Stimulated activated CD4-positive, alpha-beta T cell treated with anti-CD3 and anti-CD28 coated beads, Interleukin-4, amount 100 ng/mL, for 1 hour (primary cell): Measurements from ENCODE around the gene POLD4.
"Not testable (repeated sequence)": the region's sequence is repeated elsewhere in the genome, so short reads cannot be mapped to it uniquely, and the experiment has no call there.

Experiments used
- DNase-seq: peaks from one replicate; pipeline ENCODE4 v3.0.0-alpha.2; 2020

The POLD4 gene

DNA sequence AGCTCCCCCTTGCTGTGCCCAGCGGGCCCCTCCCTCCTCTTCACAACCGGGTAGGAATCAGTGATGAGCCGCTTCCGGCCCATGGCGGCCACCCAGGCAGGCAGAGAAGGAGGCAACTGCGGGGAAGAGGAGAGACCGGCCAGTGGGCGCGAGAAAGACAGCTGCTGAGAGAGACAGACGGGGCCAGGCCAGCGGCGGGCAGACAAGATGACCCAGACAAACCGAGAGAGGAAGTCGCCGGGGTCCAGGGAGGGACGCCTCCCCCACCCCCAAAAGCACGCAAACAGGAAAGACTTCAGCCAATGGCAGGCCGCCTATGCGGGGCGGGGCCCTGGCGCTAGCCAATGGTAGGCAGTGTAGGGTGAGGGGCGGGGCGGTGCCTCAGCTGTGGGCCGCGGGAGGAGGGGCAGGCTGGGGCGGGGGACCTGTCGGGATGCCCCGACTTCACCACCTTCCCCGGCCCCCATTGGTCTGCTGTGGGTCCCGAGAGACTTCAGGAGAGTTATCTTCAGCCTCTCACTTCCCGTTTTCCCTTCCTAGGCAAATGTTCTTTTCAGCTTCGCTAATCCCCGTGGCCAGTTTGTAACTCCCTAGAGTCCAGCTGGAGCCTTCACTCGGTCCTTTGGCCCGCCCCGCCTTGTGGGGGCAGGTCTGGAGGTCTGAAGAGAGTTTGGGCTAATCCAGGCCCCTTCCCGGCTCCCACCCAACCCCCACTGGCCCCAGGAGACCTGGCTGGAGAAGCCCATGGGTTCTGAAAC lies at the start of gene POLD4:
TSS of gene POLD4 (minus strand) at position 230 of the 758 bp plus-strand sequence. CDS start at position 83, 147 bp downstream.
- peak; percentile 97 for DNase-seq

DNA sequence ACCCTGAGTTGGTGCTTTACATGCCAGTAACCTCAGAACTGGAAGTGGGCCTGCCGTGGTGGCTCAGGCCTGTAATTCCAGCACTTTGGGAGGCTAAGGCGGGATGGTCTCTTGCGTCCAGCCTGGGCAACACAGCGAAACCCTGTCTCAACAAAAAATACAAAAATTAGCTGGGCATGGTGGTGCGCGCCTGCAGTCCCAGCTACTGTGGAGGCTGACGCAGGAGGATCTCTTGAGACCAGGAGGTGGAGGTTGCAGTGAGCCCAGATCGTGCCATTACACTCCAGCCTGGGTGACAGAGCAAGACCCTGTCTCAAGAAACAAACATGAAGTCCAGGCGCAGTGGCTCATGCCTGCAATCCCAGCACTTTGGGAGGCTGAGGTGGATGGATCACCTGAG lies 49.7 kb upstream of the POLD4 start:
- DNase-seq, result not testable (repeated sequence)

DNA sequence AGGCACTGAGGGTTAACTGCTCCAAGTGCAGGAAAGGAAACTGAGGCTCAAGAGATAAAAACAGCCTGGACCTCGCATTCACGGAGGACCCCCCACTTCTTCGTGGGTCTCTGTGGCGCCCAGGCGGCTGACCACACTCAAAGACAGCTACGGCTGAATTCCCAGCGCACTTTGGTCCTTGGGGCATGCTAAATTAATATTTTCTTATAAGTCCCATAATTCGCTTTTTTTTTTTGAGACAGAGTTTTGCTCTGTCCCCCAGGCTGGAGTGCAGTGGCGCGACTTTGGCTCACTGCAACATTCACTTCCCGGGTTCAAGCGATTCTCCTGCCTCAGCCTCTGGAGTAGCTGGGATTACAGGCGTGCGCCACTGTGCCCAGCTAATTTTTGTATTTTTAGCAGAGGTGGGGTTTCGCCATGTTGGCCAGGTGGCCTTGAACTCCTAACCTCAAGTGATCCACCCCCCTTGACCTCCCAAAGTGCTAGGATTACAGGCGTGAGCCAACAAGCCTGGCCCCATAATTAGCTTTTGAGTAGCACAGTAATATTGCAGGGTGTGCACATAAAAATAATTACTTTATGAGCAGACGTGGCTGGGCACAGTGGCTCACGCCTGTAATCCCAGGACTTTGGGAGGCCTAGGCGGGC lies 49.0 kb upstream of the POLD4 start:
- not testable (repeated sequence) for DNase-seq

DNA sequence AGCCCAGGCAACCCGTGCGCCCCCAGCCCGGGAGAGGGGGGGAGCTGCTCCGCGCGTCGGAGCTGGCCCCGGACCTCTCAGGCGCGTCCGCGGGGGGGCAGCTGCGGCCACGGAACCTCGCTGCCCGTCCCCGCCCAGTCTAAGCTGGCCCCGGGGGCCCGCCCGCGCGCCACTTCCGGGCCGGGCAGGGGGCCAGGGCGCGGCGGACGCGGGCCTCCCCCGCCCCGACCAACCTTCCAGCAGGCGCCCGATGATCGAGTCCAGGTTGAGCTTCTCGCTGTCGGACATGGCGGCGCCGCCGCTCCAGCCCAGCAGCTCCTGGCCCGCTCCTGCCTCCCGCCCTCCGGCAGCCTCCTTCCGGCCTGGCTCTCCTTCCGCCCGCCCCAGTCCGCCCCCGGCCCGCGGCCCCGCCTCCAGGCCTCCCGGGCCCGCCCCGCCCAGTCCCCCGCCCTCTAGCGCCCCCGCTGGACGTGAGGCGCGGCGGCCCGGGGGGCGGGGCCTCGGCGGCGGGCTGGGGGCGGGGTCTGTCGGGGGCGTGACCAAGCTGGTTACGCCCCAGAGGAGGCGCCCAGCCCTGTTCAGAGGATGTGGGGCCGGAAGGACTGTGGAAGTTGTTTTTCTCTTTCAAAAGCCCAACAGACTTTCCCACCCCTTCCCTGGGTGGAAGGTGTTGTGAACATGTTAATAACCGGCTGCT lies 48.3 kb upstream of the POLD4 start, which contains the start of gene PPP1CA:
TSS of gene PPP1CA (minus strand) at position 364 of the 697 bp plus-strand sequence. CDS start at position 288, 76 bp downstream.
- DNase-seq, result peak; percentile 90

DNA sequence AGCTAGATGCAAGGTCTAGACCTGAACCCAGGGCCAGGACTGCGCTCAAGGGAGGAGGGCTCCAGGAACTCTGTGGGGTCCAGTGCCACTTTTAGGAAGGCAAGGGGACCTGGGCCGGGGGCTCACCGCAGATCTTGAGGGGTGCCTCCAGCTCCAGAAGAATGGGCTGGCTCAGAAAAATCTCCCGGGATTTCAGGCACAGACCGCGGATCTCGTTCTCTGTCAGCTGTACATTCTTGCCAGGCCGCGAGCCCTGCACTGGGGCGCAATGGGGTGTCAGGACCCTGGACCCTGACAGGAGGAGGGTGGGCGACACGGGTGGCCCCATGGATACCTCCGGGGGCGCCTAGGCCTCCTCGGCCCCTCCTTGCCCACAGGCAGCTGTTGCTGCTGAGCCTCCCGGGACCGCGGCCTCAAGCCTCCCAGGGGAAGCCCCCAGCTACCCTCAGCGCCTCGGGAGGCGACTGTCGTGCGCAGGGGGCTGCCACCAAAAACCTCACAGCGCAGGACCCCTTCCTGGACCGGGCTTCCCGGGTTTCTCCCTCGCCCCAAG lies 47.7 kb upstream of the POLD4 start:
- DNase-seq, result no peak

DNA sequence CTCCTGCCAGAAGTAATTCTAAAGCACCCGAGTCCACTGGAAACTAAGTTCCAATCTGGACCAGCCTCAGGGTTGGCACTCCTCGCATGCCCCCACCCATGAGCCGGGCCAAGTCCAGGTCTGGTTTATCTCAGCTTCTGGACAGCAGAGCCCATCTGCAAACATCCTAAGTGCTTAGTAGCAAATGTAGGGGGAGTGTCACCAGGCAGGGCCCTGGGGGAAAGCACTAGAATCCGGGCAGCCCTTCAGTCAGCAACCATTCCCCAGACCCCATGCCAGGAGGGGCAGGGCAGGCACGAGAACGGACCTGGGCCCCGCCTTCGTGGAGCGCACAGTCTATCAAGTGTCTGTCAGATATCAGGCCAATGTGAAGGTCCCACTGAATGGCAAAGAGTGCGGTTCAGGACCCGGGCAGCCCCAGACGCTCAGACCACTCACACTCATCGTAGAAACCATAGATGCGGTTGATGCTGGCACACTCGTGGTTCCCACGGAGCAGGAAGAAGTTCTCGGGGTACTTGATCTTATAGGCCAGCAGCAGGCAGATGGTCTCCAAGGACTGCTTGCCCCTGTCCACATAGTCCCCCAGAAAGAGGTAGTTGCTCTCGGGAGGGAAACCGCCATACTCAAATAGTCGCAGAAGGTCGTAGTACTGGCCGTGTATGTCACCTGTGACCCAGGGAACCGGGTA lies 47.0 kb upstream of the POLD4 start:
- DNase-seq, result no peak

DNA sequence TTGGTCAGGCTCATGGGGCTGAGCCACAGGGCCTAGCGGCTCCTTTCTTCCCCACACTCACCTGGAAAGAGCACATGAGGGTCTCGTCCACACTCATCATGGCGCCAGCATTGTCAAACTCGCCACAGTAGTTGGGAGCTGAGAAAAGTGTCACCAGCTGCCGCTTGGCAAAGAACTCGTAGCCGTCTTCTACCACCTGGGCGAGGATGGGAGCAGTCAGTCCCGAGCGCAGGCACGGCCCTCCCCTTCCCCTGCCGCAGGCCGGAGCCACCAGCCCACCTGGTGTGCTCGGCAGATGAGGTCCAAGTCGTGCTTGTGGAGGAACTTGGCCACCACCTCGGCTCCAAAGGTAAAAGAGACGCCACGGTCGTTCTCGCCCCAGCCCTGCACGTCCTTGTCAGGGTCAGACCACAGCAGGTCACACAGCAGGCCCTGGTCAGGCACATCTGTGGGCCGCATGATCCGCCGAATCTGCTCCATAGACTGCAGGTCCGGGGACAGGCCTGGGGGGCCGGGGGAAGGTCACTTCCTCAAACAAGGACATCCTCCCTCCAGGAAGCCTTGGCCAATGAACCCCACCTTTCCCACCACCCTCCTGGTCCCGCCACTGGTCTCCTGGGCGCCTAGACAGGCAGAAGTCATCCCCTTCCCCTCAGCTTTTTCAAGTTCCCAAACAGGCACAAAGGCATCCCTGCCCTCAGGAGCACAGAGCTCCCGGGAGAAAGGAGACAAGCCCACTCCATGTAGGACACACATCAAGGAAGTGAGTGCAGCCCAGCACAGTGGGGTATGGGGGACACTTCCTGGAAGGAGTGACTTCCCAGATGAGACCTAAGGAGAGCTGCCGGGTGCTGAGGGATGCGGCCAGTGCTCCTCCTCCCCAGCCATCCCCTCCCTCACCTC lies 45.6 kb upstream of the POLD4 start:
- no peak for DNase-seq

DNA sequence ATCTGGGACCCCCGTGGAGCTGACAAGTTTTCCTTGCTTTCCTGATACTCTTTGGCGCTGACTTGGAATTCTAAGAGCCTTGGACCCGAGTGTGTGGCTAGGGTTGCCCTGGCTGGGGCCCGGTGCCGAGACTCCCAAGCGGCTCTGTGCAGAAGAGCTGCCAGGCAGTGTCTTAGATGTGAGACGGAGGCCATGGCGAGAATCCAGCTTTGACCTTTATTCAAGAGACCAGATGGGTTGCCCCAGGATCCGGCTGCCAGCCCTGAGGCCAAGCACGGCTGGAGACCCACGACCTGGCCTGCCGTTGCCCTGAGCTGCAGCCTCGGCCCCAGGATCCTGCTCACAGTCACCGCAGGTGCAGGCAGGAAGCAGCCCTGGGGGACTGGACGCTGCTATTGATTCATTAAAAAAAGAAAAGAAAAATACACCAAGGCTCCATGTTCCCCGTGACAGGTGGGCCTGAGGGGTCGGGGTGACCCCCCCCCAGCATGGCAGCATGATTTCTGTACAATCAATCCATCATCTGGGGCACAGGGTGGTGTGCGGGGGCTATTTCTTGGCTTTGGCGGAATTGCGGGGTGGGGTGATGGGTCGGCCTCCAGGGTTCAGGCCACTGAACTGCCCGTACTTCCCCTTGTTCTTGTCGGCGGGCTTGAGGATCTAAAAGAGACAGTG lies 44.8 kb upstream of the POLD4 start:
- no peak for DNase-seq

DNA sequence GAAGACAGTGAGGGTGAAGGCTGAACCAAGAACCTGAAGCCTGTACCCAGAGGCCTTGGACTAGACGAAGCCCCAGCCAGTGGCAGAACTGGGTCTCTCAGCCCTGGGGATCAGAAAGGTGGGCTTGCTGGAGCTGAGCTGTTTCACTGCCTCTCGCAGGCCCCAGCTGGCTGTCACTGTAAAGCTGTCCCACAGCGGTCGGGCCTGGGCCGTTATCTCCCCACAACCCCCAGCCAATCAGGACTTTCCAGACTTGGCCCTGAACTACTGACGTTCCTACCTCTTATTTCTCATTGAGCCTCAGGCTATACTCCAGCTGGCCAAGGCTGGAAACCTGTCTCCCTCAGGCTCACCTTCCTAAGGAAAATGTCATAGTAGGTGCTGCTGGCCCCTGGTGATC lies 44.2 kb upstream of the POLD4 start:
- DNase-seq, result no peak

DNA sequence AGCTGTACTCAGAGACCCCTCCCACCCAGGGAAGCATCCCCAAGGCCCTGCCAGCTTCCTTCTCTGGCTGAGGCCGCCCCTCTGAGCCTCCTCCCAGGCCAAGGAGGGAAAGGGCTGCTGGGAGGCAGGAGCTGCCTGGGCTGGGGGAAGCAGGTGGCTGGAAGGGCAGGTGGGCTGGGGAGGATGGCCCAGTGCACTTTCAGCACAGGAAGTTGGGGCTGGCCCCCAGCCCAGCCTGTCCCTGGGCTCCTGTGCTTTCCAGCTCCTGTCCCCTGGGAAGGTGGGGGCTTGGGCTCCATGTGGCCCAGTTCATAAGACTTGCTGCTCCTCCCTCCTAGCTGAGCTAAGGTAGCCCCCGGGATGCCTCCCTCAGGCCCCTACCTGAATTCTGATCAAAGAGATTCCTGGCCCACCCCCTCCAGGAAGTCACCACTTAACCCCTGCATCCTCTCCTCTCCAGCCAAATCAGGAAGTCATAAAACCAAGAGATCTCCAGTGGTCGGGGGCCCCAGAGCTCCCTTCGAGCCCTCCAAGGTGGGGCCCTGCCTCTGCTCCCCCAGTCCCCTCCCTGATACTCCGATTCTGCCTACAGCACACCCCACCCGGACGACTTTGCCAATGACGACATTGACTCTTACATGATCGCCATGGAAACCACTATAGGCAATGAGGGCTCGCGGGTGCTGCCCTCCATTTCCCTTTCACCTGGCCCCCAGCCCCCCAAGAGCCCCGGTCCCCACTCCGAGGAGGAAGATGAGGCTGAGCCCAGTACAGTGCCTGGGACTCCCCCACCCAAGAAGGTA lies 43.4 kb upstream of the POLD4 start:
- DNase-seq, result no peak

DNA sequence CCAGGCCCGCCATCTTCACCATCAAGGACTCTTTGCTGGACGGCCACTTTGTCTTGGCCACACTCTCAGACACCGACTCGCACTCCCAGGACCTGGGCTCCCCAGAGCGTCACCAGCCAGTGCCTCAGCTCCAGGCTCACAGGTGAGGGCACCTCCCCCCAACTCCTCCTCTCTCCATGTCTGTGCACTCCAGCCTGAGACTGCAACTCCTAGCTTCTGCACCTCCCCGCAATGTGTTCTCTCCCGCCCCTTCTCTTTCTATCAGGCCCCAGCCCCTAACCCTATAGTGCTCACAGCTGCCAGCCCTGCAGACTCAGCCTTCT lies 42.9 kb upstream of the POLD4 start:
- no peak for DNase-seq

DNA sequence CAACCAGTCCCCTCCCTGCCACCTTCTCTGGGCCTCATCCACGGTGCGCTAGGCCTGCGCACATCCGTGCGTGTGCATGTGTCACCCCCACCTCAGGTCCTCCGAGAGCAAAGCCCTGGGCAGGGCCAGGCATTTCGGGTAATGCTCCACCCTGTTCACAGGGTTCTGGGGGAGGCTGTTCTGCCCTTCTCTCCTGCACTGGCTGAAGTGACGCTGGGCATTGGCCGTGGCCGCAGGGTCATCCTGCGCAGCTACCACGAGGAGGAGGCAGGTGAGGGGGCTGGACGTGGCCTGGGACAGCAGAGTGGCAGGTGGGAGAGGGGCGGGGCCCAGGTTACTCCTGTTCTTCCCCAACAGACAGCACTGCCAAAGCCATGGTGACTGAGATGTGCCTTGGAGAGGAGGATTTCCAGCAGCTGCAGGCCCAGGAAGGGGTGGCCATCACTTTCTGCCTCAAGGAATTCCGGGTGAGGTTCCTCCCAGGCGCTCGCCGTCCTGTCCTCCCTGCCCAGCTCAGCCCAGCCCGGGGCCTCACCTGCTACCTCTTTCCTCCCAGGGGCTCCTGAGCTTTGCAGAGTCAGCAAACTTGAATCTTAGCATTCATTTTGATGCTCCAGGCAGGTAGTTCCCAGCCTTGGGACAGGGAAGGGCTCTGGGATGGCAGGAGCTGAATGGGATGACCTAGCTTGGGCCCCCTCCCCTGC lies 42.4 kb upstream of the POLD4 start:
- no peak for DNase-seq

DNA sequence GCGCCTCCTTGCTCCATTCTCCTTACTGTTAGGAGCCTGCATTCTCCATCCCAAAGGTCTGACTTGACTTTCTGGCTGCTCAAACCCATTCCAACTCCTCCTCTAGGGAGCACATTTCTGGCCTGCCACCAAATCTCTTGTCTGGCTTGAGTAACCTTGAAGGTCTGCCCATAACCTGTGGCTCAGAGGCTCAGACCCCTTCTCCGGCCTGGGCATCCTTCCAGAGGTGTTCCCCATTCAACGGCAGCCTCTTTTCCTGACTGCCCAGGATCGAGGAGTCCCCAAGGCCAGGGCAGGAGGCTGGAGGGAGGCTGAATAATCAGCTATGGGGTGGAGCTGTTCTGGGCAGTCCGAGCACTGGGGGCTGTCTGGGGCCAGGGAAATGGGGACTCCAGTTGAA lies 40.6 kb upstream of the POLD4 start:
- DNase-seq, result no peak

DNA sequence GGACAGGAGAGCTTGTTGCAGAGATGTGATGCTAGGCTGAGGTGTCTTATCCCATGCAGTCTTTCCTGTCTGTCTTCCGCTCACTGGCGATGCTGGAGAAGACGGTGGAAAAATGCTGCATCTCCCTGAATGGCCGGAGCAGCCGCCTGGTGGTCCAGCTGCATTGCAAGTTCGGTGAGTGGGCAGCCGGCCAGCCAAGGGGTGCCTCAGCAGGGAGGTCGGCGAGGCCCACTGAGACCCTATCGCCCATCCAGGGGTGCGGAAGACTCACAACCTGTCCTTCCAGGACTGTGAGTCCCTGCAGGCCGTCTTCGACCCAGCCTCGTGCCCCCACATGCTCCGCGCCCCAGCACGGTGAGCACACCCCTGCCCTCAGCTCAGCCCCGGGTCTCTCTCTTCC lies 40.1 kb upstream of the POLD4 start:
- DNase-seq, result no peak

DNA sequence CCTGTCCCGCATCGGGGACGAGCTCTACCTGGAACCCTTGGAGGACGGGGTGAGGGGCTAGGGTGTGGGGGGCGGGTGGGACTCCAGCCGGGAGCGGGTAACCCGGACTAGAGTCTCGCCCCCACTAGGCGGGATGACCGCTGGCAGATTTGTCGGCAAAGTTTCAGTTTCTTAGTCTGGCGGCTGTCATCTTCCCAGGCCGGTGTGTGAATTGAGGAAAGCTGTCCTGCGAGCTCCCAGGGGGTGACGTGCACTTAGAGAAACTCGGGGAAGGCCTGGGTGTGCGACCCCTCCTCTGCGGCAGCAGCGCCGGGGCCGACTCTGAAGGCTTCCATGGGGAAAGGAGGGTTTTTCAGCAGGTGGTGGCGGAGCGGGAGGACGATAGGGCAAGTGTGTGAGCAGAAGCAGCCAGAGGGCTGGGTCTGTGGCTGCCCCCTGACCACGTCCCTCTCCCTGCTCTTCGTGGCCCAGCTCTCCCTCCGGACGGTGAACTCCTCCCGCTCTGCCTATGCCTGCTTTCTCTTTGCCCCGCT lies 38.9 kb upstream of the POLD4 start:
- no peak for DNase-seq

DNA sequence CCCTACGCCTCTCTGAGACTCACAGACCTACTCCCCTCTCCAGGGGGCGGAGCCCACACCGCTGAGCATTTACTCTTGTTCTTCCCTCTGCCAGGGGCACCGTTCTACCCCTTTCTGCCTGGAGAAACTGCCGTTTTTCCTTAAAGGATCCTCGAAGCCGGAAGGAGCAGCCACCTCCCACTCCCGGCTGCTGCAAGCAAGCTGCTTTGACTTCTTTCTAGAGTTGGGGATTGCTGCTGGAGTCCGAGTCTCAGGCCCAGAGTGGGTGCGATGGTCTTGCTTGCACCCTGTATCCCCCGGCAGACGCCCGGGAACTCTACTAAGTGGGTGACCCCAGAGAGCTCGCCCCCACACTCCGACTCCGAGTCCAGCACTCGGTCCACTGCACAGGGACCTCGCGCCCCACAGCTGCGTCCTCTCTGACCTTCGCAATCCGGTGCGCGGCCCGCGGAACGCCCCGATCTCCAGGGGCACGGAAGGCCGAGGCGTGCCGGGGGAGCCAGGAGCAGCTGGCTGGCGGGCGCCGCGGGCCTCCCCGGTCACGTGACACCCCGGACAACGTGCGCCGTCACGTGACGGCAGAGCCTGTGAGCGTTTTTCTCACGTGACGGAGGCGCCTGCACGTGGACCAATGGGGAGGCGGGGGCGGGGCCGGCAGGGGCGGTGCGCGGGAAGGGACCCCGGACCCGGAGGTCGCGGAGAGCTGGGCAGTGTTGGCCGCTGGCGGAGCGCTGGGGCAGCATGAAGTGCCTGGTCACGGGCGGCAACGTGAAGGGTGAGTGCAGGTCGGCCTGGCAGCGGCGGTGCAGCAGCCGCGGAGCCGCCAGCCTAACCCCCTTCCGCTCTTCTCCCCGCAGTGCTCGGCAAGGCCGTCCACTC lies 38.2 kb upstream of the POLD4 start, which contains the start of gene RAD9A:
TSS of gene RAD9A (plus strand) at position 683 of the 879 bp plus-strand sequence. CDS start at position 742, 59 bp downstream.
- DNase-seq, result peak; percentile 92

DNA sequence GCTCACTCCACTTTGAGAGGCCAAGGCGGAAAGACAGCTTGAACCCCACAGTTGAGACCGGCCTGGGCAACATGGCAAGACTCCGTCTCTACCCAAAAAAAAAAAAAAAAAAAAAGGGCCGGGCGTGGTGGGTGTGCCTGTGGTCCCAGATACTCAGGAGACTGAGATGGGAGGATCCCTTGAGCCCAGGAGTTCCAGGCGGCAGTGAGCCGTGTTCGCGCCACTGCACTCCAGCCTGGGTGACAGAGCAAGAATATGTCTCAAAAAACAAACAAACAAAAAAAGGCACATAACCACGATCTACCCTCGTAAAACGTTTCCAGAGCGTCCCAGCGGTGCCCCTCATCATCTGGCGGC lies 37.6 kb upstream of the POLD4 start:
- no peak for DNase-seq

DNA sequence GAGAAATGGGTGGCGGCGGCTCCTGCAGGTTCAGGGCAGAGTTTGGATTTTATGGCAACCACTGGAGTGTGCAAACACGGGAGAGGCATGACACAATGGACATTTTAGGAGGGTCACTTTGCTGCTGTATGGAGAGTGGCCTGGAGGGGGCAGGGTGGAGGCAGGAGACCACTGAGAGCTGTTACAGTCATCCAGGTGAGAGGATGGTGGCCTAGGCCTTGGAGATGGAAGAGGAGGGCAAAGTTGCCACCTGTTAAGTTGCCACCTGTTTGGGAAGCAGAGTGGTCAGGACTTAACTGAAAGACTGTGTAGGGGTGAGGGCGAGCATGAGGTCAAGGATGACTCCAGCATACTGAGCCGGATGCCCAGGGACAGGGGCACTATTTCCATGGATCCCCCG lies 36.1 kb upstream of the POLD4 start:
- peak; percentile 58 for DNase-seq
